GM18909 (cell line): ENCODE measurements around the gene NANOS2.
"Not testable (repeated sequence)": the region's sequence is repeated elsewhere in the genome, so short reads cannot be mapped to it uniquely, and the experiment has no call there.

Experiments
- ATAC-seq: cut with Tn5 transposase; IDR thresholded peaks from one replicate; pipeline ENCODE4 v1.9.1; 2021; ENCODE audit warnings: mild to moderate bottlenecking; ENCODE audit not compliant: unreplicated experiment, poor library complexity

NANOS2 gene

GRCh38 chr19:45899253-45899652 is 15.3 kb downstream of the NANOS2 start:
- ATAC-seq: no peak

DNA sequence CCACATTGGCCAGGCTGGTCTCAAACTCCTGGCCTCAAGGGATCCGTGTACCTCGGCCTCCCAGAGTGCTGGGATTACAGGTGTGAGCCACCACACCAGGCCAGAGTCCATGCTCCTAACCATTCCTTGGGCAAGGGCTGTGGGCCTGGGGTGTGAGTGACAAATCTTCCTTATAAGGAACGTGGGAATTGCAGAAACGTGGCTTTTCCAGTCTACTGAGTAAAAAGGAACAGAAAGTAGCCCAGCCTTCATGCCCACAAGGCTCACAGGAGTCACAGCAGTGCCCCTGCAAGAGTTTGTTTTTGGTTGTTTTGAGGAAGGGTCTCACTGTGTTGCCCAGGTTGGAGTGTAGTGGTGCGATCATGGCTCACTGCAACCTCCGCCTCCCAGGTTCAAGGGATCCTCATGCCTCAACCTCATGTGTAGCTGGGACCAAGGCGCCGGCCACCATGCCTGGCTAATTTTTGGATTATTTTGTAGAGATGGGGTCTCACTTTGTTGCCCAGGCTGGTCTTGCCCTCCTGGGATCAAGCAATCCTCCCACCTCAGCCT is 17.2 kb downstream of the NANOS2 start:
- no peak for ATAC-seq

DNA sequence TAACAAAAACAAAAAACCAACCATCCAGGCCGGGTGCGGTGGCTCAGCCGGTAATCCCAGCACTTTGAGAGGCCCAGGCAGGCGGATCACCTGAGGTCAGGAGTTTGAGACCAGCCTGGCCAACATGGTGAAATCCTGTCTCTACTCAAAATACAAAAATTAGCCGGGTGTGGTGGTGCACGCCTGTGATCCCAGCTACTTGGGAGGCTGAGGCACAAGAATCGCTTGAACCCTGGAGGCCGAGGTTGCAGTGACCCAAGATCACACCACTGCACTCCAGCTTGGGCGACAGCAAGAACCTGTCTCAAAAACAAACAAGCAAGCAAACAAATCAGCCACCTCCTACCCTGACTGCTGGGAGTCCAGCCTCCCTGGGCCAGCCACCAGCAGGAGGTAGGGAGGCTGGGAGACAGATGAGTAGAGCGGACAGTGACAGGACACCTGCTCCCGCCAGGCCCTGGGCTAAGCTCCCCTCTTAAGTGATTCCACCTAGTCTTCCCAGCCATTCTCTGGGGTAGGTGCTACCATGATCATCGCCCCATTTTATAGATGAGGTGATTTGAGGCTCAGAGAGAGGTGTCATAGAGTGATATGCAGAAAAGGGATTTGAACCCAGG is 18.5 kb downstream of the NANOS2 start:
- not testable (repeated sequence) for ATAC-seq

- no peak for ATAC-seq
Measured at GRCh38 chr19:45895519-45895972, 19.0 kb downstream of the NANOS2 start.

- ATAC-seq: no peak
Measured at GRCh38 chr19:45890877-45891276, 23.7 kb downstream of the NANOS2 start.

GRCh38 chr19:45889210-45889885 is 25.2 kb downstream of the NANOS2 start:
- no peak for ATAC-seq

DNA sequence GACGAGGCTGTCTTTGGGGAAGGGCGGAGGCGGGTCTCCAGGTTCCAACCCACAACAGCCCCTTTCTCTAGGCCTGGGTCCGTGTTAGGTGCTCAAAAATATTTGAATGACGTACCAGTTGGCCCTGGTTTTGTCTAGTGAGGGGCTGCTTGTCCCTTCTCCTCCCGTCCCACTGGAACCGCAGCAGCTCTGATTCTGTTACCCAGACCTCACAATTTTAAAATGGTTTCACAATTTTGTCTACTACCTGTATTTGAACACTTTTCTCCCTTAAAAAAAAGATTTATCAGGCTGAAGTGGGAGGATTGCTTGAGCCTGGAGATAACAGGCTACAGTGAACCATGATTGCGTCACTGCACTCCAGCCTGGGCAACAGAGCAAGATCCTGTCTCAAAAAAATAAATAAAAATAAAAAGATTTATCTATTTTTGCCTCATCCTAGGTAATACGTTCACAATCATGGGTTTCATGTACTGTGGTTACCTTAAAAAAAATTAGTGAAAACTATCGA is 27.3 kb downstream of the NANOS2 start:
- ATAC-seq: no peak

- peak; percentile 48 for ATAC-seq
Measured at GRCh38 chr19:45886427-45887199, 28.0 kb downstream of the NANOS2 start.

- ATAC-seq: peak; percentile 54
Measured at GRCh38 chr19:45885556-45886426, 28.8 kb downstream of the NANOS2 start, which contains the start of gene IRF2BP1. Gene IRF2BP1 (minus strand): TSS chr19:45886141. CDS start chr19:45885774, 367 bp downstream.

DNA sequence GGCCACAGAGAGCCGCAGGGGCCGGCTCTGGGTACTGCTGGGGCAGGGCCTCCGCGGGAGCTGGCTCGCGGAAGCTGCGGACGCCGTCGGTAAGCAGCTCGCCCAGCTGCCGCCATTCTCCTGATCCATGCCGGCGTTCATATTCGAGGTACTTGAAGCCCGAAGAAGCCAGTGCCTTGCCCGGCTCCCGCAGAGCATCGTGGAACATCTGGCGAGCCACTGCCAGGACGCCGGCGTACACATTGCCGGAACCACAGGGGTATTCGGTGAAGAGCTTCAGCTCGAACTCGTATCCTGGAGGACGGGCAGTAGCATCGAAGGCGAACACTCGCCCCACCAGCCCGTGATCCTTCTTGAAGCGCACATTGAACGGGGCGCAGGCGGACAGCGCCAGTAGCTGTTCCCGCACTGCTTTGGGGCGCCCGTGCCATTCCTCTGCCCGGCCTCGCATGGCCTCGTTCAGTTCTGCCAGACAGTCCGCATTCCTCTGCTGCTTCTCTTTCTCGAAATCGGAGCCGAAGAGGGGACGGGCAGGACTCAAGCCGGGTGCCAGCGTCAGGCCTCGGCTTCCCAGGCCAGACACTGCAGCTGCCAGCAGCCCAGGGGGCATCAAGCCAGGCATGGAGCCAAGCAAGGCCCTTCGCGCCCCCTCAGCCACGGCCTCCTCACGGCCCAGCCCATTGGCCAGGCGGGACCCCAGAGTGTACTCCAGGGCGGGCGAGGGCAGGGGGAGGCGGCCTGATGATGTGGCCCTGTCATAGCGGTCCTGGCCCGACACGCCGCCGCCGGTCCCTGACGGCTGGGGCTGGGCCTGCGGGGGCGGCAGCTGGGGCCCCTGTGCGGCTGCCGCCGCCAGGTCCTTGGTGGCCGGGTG is 29.7 kb downstream of the NANOS2 start:
- no peak for ATAC-seq

GRCh38 chr19:45883881-45884681 is 30.5 kb downstream of the NANOS2 start:
- ATAC-seq: no peak

DNA sequence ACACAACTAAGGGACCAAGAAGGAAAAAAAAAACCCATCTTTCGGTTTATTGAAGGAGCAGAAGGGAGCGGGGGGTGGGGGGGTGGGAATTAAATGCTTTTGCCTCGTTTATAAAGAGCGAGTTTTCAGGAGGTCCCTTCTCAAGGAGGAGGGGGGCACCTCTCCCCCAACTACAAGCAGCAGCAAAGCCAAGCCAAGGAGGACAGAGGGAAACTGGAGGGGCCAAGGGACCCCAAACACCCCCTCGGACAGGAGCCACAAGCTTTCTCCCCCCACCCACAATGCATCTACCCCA is 31.0 kb downstream of the NANOS2 start:
- ATAC-seq: no peak

GRCh38 chr19:45882652-45883585 is 31.7 kb downstream of the NANOS2 start:
- no peak for ATAC-seq

- ATAC-seq: no peak
Measured at GRCh38 chr19:45881909-45882528, 32.6 kb downstream of the NANOS2 start.

DNA sequence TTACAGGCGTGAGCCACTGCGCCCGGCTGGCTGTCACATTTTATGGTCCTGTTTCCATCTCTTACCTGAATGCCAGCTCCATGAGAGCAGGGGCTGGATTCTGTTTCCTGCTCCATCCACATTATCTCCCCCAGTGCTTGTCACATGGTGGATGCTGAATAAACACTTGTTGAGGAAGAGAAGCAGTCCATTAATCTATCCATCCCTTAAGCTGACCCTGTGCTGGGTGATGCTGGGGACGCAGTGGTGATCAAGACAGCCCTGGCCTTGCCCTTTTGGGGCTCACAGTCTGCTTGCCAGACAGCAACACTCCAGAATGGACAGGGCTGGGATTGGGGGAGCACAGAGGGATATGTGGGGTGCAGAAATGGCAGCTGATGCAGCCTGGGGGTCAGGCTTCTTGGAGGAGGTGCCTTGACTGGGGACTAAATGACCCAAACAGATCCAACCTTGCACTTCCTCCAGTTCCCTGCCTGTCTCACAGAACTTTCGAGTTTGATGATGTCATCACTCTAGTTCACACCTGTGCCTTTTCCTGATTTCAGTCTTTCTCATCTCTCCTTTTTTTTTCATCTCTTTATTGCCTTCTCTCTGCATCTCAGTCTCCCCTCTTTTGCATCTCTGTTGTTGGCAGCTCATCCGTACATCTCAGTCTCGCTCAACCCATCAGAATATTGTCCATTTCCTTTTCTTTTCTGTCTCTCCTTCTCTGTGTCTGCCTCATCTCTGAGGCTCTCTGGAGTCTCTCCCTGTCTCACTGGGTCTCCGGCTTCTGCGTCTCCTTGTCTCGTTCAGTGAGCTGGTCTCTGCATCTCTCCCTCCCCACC is 33.3 kb downstream of the NANOS2 start:
- no peak for ATAC-seq

DNA sequence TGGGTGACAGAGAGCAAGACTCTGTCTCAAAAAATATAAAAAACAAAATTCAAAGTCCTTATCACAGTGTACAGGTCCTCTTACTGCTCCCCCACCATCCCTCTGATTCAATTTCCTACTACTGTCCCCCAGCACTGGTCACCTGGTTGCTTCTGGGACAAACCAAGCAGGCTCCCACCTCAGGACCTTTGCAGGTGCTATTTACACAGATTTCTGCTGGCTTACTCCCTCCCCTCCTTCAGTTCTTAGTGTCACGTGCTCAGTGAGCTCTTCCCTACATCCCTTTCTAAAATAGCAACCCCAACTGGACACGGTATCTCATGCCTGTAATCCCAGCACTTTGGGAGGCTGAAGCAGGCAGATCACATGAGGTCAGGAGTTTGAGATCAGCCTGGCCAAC is 34.6 kb downstream of the NANOS2 start:
- ATAC-seq: no peak
